ENCODE data around the gene PLPPR3. TPM values are rescaled to one million over a fixed set of nuclear protein-coding genes. Genes with fewer than 3 reads are reported as not detected.

PLPPR3 gene
- total and polyA plus RNA-seq, 2 donors (not counting 1 experiment from before 2014, with no cell fraction given), result 0.19 to 2.5 TPM

GRCh38 chr19:801861-802497, 19.8 kb downstream of the PLPPR3 start:
- Histone ChIP-seq H3K79me2 (ENCODE audit: control insufficient read depth, insufficient read depth, low read length) (peaks cover 91% of the 10 kb centered on the region), H3K9me3 (ENCODE audit: control insufficient read depth, insufficient read depth, low read depth, low read length) (no peaks in the 10 kb centered on the region), H3K27ac (ENCODE audit: insufficient read depth, low read length) (peak overlapping the region; percentile 60), H3K36me3 (ENCODE audit: control insufficient read depth, insufficient read depth, low read length) (peaks cover 50% of the 10 kb centered on the region), H3K9ac (ENCODE audit: insufficient read depth, low read length) (peak overlapping the region; percentile 36), H3K4me1 (ENCODE audit: control insufficient read depth, extremely low read depth, insufficient read depth, low read length) (peaks cover 23% of the 10 kb centered on the region), H3K27me3 (ENCODE audit: control insufficient read depth, insufficient read depth, low read length) (no peaks in the 10 kb centered on the region), H3K4me3 (replicated peaks in 1 of 4; ENCODE audit: control extremely low read depth in 1 of 4, insufficient read depth in 1 of 4, low read depth in 3 of 4, low read length in 4 of 4) (peak overlapping the region in 3 of 4 experiments; percentile 44 to 87 (median 44)), H3K4me2 (ENCODE audit: extremely low read depth, insufficient read depth, low read length) (peak overlapping the region; percentile 75), H2AFZ (ENCODE audit: low read length) (no peak overlapping the region), H4K20me1 (ENCODE audit: control insufficient read depth, extremely low read depth, insufficient read depth, low read length) (peaks cover 11% of the 10 kb centered on the region)
- peak; percentile 39 to 80 for DNase-seq (ENCODE audit: low read depth in 2 of 2)
- TF ChIP-seq EZH2 (IDR thresholded peaks at IDR 0.05; ENCODE audit: low read length, missing control alignments), result no peak
- TF ChIP-seq, protein P1, sequence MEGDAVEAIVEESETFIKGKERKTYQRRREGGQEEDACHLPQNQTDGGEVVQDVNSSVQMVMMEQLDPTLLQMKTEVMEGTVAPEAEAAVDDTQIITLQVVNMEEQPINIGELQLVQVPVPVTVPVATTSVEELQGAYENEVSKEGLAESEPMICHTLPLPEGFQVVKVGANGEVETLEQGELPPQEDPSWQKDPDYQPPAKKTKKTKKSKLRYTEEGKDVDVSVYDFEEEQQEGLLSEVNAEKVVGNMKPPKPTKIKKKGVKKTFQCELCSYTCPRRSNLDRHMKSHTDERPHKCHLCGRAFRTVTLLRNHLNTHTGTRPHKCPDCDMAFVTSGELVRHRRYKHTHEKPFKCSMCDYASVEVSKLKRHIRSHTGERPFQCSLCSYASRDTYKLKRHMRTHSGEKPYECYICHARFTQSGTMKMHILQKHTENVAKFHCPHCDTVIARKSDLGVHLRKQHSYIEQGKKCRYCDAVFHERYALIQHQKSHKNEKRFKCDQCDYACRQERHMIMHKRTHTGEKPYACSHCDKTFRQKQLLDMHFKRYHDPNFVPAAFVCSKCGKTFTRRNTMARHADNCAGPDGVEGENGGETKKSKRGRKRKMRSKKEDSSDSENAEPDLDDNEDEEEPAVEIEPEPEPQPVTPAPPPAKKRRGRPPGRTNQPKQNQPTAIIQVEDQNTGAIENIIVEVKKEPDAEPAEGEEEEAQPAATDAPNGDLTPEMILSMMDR (conservative IDR thresholded peaks at IDR 0.05 in 1 of 2, IDR thresholded peaks at IDR 0.05 in 1 of 2; ENCODE audit: low read depth in 1 of 2, low read length in 2 of 2), result no peak

- no peaks in the 10 kb centered on the region for H3K27me3 ChIP-seq (ENCODE audit: control insufficient read depth, insufficient read depth, low read length)
- no peaks in the 10 kb centered on the region for H3K9me3 ChIP-seq (ENCODE audit: control insufficient read depth, insufficient read depth, low read depth, low read length)
- H3K4me1 ChIP-seq (ENCODE audit: control insufficient read depth, extremely low read depth, insufficient read depth, low read length), result peaks cover 23% of the 10 kb centered on the region
- no peak overlapping the region for H2AFZ ChIP-seq (ENCODE audit: low read length)
- no peak overlapping the region for H3K9ac ChIP-seq (ENCODE audit: insufficient read depth, low read length)
- peaks cover 11% of the 10 kb centered on the region for H4K20me1 ChIP-seq (ENCODE audit: control insufficient read depth, extremely low read depth, insufficient read depth, low read length)
- peak overlapping the region; percentile 60 for H3K27ac ChIP-seq (ENCODE audit: insufficient read depth, low read length)
- TF ChIP-seq, protein P1 (conservative IDR thresholded peaks at IDR 0.05 in 1 of 2, IDR thresholded peaks at IDR 0.05 in 1 of 2; ENCODE audit: low read depth in 1 of 2, low read length in 2 of 2), result no peak
- no peak for TF ChIP-seq EZH2 (IDR thresholded peaks at IDR 0.05; ENCODE audit: low read length, missing control alignments)
- peak overlapping the region in 3 of 4 experiments; percentile 44 to 87 (median 44) for H3K4me3 ChIP-seq (replicated peaks in 1 of 4; ENCODE audit: control extremely low read depth in 1 of 4, insufficient read depth in 1 of 4, low read depth in 3 of 4, low read length in 4 of 4)
- H3K4me2 ChIP-seq (ENCODE audit: extremely low read depth, insufficient read depth, low read length), result peak overlapping the region; percentile 75
- peaks cover 84% of the 10 kb centered on the region for H3K79me2 ChIP-seq (ENCODE audit: control insufficient read depth, insufficient read depth, low read length)
- peak; percentile 43 to 49 for DNase-seq (ENCODE audit: low read depth in 2 of 2)
- peaks cover 43% of the 10 kb centered on the region for H3K36me3 ChIP-seq (ENCODE audit: control insufficient read depth, insufficient read depth, low read length)
Observed at GRCh38 chr19:801030-801860, 20.5 kb downstream of the PLPPR3 start.

GRCh38 chr19:800360-801029, 21.3 kb downstream of the PLPPR3 start:
- peaks cover 29% of the 10 kb centered on the region for H3K4me1 ChIP-seq (ENCODE audit: control insufficient read depth, extremely low read depth, insufficient read depth, low read length)
- no peaks in the 10 kb centered on the region for H3K27me3 ChIP-seq (ENCODE audit: control insufficient read depth, insufficient read depth, low read length)
- no peak for TF ChIP-seq EZH2 (IDR thresholded peaks at IDR 0.05; ENCODE audit: low read length, missing control alignments)
- H3K4me2 ChIP-seq (ENCODE audit: extremely low read depth, insufficient read depth, low read length), result peak overlapping the region; percentile 90
- peaks cover 11% of the 10 kb centered on the region for H4K20me1 ChIP-seq (ENCODE audit: control insufficient read depth, extremely low read depth, insufficient read depth, low read length)
- H3K9ac ChIP-seq (ENCODE audit: insufficient read depth, low read length), result no peak overlapping the region
- peaks cover 39% of the 10 kb centered on the region for H3K36me3 ChIP-seq (ENCODE audit: control insufficient read depth, insufficient read depth, low read length)
- peak in 1 of 2 donors; percentile 56 for DNase-seq (ENCODE audit: low read depth in 2 of 2)
- H3K4me3 ChIP-seq (replicated peaks in 1 of 4; ENCODE audit: control extremely low read depth in 1 of 4, insufficient read depth in 1 of 4, low read depth in 3 of 4, low read length in 4 of 4), result peak overlapping the region; percentile 0 to 87 (median 26)
- H3K27ac ChIP-seq (ENCODE audit: insufficient read depth, low read length), result peak overlapping the region; percentile 38
- peaks cover 77% of the 10 kb centered on the region for H3K79me2 ChIP-seq (ENCODE audit: control insufficient read depth, insufficient read depth, low read length)
- no peaks in the 10 kb centered on the region for H3K9me3 ChIP-seq (ENCODE audit: control insufficient read depth, insufficient read depth, low read depth, low read length)
- H2AFZ ChIP-seq (ENCODE audit: low read length), result no peak overlapping the region
